ENCODE results near the gene ADCK1.
"Not testable (repeated sequence)": the region's sequence is repeated elsewhere in the genome, so short reads cannot be mapped to it uniquely, and the experiment has no call there.

The ADCK1 gene

GRCh38 chr14:77931441-77931840, 131.5 kb downstream of the ADCK1 start:
- no peak for DNase-seq (ENCODE audit: low read depth in 3 of 3, low spot score in 1 of 3)

- no peak for DNase-seq (ENCODE audit: low read depth in 3 of 3, low spot score in 1 of 3)
These were observed 136.3 kb downstream of the ADCK1 start for GRCh38 chr14:77936138-77936639.

GRCh38 chr14:77947372-77947771, 147.5 kb downstream of the ADCK1 start:
- DNase-seq (ENCODE audit: low read depth in 3 of 3, low spot score in 1 of 3), result no peak

- no peak for DNase-seq (ENCODE audit: low read depth in 3 of 3, low spot score in 1 of 3)
These were observed 150.6 kb downstream of the ADCK1 start for GRCh38 chr14:77950371-77951063.

GRCh38 chr14:77955816-77956484, 156.0 kb downstream of the ADCK1 start:
- no peak for DNase-seq (ENCODE audit: low read depth in 3 of 3, low spot score in 1 of 3)

- DNase-seq (ENCODE audit: low read depth in 3 of 3, low spot score in 1 of 3), result not testable (repeated sequence)
These were observed 159.8 kb downstream of the ADCK1 start for GRCh38 chr14:77959686-77960085.

- DNase-seq (ENCODE audit: low read depth in 3 of 3, low spot score in 1 of 3), result no peak
These were observed 162.1 kb downstream of the ADCK1 start for GRCh38 chr14:77961847-77962580.

- DNase-seq (ENCODE audit: low read depth in 3 of 3, low spot score in 1 of 3), result no peak
These were observed 163.0 kb downstream of the ADCK1 start for GRCh38 chr14:77962731-77963520.

GRCh38 chr14:77964586-77964985, 164.7 kb downstream of the ADCK1 start:
- DNase-seq (ENCODE audit: low read depth in 3 of 3, low spot score in 1 of 3), result no peak

GRCh38 chr14:77965050-77965449, 165.1 kb downstream of the ADCK1 start:
- DNase-seq (ENCODE audit: low read depth in 3 of 3, low spot score in 1 of 3), result no peak

GRCh38 chr14:77965919-77966435, 166.1 kb downstream of the ADCK1 start:
- no peak for DNase-seq (ENCODE audit: low read depth in 3 of 3, low spot score in 1 of 3)

- DNase-seq (ENCODE audit: low read depth in 3 of 3, low spot score in 1 of 3), result no peak
These were observed 167.2 kb downstream of the ADCK1 start for GRCh38 chr14:77967110-77967509.

GRCh38 chr14:77970646-77971045, 170.7 kb downstream of the ADCK1 start:
- no peak for DNase-seq (ENCODE audit: low read depth in 3 of 3, low spot score in 1 of 3)

- no peak for DNase-seq (ENCODE audit: low read depth in 3 of 3, low spot score in 1 of 3)
These were observed 173.3 kb downstream of the ADCK1 start for GRCh38 chr14:77973246-77973645.

GRCh38 chr14:77976591-77976990, 176.7 kb downstream of the ADCK1 start:
- no peak for DNase-seq (ENCODE audit: low read depth in 3 of 3, low spot score in 1 of 3)

- DNase-seq (ENCODE audit: low read depth in 3 of 3, low spot score in 1 of 3), result no peak
These were observed 179.3 kb downstream of the ADCK1 start for GRCh38 chr14:77979171-77979570.

- no peak for DNase-seq (ENCODE audit: low read depth in 3 of 3, low spot score in 1 of 3)
These were observed 179.9 kb downstream of the ADCK1 start for GRCh38 chr14:77979666-77980351.

GRCh38 chr14:77980475-77981321, 180.8 kb downstream of the ADCK1 start:
- no peak for DNase-seq (ENCODE audit: low read depth in 3 of 3, low spot score in 1 of 3)

All from stimulated activated CD4-positive, alpha-beta T cell treated with anti-CD3 and anti-CD28 coated beads, TNF-alpha, amount 100 ng/mL, for 1 hour (primary cell).